ACC112 (cell line): Measurements from ENCODE around the gene MACF1.

Experiments used
- H2AFZ ChIP-seq: fragments of 200-600 bp; sonication (generic); one replicate; pipeline ENCODE4 v1.6.0; 2017; ENCODE audit warnings: antibody characterized with exemption, low read length; ENCODE audit not compliant: unreplicated experiment
- H3K27ac ChIP-seq: fragments of 200-600 bp; sonication (generic); 2 replicates; pipeline ENCODE4 v1.5.1; 2014; ENCODE audit warnings: low read depth, mild to moderate bottlenecking, antibody characterized with exemption, low read length, moderate library complexity
- H3K27me3 ChIP-seq: fragments of 200-600 bp; sonication (generic); 2 replicates; pipeline ENCODE4 v1.6.1; 2014; ENCODE audit warnings: mild to moderate bottlenecking, antibody characterized with exemption, low read length, moderate library complexity, mixed read lengths; ENCODE audit not compliant: insufficient read depth
- H3K36me3 ChIP-seq: fragments of 200-600 bp; sonication (generic); 2 replicates; pipeline ENCODE4 v1.6.1; 2016; ENCODE audit warnings: mild to moderate bottlenecking, antibody characterized with exemption, low read length, moderate library complexity, mixed read lengths; ENCODE audit not compliant: insufficient read depth
- H3K4me1 ChIP-seq: fragments of 200-600 bp; sonication (generic); one replicate; pipeline ENCODE4 v1.6.1; 2016; ENCODE audit warnings: low read length, mixed read lengths; ENCODE audit not compliant: insufficient read depth, unreplicated experiment, control insufficient read depth
- H3K4me3 ChIP-seq: fragments of 200-600 bp; sonication (generic); 2 replicates; pipeline ENCODE4 v1.5.1; 2014; ENCODE audit warnings: mild to moderate bottlenecking, low read depth, low read length
- H3K79me2 ChIP-seq: fragments of 200-600 bp; sonication (generic); one replicate; pipeline ENCODE4 v1.6.0; 2016; ENCODE audit warnings: low read length; ENCODE audit not compliant: control insufficient read depth, unreplicated experiment, insufficient read depth

MACF1 gene

DNA sequence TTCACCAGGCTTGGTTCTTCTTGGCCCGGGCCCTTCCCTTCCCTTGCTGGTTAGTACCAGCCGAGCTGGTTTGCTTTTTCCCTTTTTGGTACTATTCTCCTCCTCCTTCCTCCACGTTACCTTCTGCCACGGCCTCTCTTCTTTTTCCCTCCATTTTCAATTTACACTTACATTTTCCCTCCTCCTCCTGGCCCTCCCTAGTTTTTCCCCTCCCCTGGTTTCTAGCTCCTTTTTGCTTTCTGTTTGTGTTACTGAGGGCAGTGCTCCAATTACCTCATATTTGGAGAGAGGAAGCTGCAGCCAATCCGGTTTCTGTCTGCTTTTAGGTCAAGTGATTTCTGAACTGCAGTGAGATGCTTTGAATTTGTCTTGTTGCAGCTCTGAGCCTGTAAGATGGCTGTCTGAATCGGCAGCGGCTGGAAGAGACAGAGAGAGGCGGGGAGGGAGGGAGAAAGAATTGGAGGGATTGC is 63.7 kb downstream of the MACF1 start:
- Histone ChIP-seq H3K4me1 (peaks cover 46% of the 10 kb centered on the region), H3K36me3 (no peaks in the 10 kb centered on the region), H3K4me3 (peak overlapping the region; percentile 70), H3K27ac (peak overlapping the region; percentile 74), H3K79me2 (peaks cover 33% of the 10 kb centered on the region), H2AFZ (peak overlapping the region; percentile 16), H3K27me3 (no peaks in the 10 kb centered on the region)

DNA sequence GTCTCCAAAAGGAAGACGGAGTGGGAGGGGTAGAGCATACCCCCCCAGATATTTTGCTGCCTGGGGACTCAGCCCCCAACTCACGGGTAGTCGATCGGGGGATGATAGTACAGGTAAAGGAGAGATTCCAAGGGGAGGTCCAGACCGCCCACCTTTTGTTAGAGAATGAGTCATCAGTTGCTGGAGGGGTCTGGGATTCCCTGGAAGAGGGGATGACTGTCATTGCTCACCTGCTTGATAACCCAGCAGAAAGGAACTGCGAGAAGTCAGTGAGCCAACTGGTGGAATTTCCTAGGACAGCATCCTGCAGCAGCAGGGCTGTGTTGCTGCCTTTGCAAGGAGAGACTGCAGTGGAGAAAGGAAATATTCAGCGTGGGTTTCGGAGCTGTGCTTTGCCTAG is 64.4 kb downstream of the MACF1 start:
- Histone ChIP-seq H3K27ac (peak overlapping the region; percentile 74), H2AFZ (no peak overlapping the region), H3K79me2 (peaks cover 33% of the 10 kb centered on the region), H3K27me3 (no peaks in the 10 kb centered on the region), H3K4me3 (peak overlapping the region; percentile 70), H3K36me3 (no peaks in the 10 kb centered on the region), H3K4me1 (peaks cover 46% of the 10 kb centered on the region)

DNA sequence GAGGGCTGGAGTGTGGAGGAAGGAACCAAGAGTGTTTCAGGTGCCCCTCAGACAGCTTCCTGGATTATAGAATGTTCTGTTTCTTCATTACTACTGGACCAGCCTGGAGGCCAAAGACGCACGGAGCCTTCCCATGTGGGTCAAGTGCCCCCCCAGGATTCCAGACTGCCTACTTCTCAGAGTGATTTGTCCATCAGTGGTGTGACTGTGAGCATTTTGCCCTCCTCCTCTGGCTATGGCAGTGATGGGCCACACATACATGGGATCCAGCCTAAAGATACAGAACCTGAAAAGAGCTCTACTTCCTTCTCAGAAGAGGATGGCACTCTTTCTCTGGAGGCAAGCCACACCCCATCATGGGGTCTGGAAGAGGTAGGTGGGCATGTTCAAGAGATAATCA is 64.9 kb downstream of the MACF1 start:
- Histone ChIP-seq H3K36me3 (no peaks in the 10 kb centered on the region), H3K27ac (0 out of 2 replicates have a peak overlapping the region, but pooled peaks have one; percentile 0), H3K79me2 (peaks cover 33% of the 10 kb centered on the region), H3K27me3 (no peaks in the 10 kb centered on the region), H2AFZ (no peak overlapping the region), H3K4me3 (peak overlapping the region; percentile 70), H3K4me1 (peaks cover 46% of the 10 kb centered on the region)

DNA sequence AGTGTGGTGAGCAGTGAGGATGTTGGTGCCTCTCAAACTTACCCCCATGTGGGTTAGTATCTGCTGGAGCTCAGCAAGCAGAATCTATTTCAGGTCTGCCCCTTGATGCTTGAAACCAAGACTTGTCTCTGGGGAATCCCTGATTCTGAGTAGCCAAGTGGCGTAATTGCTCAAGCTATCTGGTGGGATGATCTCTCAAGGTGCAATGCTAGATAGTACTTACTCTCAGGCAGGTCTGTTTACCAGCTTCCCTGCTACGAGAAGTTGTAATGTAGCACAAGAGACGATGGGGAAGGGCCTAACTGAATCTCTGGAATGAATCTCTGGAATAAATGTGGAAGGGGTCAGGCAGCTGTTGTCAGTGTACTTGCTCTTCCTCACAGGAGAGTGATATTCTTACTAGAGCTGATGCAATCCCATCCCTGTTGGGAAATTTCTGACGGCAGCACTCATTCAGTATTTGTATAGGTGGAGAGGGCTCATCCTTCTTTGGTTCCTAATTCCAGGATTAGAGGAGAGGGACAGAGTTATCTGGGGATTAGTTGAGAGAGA is 65.4 kb downstream of the MACF1 start:
- Histone ChIP-seq H3K27me3 (no peaks in the 10 kb centered on the region), H3K4me3 (peak overlapping the region; percentile 70), H3K79me2 (peaks cover 33% of the 10 kb centered on the region), H2AFZ (no peak overlapping the region), H3K27ac (peak overlapping the region; percentile 0; the same call in 1 of the 2 replicates), H3K36me3 (no peaks in the 10 kb centered on the region), H3K4me1 (peaks cover 46% of the 10 kb centered on the region)

DNA sequence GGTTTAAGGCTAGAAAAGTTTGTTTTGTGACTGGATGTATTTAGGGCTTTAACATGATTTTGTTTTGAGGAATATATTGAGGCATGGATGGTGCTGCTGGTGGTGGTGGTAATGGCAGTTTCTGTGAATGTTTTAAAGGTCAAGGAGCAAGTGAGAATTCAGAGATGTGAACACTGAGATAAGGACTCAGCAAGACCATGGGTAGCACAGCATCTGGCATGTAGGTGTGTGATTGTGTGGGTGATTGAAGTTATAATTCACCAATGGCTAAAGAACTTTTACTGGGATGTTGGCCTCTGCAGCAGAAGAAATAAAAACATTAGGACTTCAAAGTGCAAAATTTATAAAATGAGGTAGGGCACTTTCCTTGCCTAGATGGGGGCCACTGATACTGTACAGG is 65.9 kb downstream of the MACF1 start:
- H2AFZ ChIP-seq = no peak overlapping the region

DNA sequence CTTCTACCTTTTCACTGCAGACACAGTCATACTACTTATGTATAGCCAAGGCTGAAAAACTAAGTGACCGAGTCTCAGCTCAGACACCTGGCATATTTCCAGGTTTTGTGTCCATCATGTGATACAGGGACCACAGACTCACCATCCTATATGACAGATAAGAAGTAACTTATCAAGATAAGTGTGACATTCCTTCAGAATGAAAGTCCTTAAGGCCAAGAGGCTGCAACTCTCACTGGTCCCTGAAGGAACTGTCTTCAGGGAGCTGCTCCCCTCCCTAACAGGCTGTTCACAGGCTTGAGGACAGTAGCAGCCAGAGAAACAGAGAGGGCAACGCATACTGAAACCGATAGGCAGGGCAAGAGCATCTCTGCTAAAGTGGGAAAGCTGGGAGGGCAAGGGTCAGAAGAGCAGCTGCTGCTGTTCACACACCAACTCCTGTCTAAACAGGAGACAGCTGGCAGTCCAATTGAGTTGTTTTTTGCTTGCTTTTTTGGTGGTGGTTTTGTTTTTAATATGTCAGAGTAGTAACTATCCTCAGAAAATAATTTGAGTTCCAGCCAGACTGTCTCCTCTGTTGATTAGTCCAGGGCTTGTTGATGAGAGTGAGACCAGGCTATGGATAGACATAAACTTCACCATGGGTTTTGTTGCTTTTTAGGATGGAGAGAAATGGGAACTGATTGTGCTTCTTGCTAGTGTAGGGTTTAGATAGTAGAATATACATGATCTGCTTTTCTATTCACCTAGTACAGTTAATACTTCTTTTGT is 67.7 kb downstream of the MACF1 start:
- no peaks in the 10 kb centered on the region for H3K36me3 ChIP-seq
- no peak overlapping the region for H3K27ac ChIP-seq
- H3K4me3 ChIP-seq = no peak overlapping the region
- no peaks in the 10 kb centered on the region for H3K27me3 ChIP-seq
- peaks cover 32% of the 10 kb centered on the region for H3K79me2 ChIP-seq
- H2AFZ ChIP-seq = no peak overlapping the region
- peaks cover 42% of the 10 kb centered on the region for H3K4me1 ChIP-seq

More for the DNA sequence above, 65.9 kb downstream of the MACF1 start:
- Histone ChIP-seq H3K36me3 (no peaks in the 10 kb centered on the region), H3K4me1 (peaks cover 46% of the 10 kb centered on the region), H3K27ac (peak overlapping the region; percentile 0; the same call in 1 of the 2 replicates), H3K27me3 (no peaks in the 10 kb centered on the region), H3K4me3 (peak overlapping the region; percentile 70), H3K79me2 (peaks cover 34% of the 10 kb centered on the region)

DNA sequence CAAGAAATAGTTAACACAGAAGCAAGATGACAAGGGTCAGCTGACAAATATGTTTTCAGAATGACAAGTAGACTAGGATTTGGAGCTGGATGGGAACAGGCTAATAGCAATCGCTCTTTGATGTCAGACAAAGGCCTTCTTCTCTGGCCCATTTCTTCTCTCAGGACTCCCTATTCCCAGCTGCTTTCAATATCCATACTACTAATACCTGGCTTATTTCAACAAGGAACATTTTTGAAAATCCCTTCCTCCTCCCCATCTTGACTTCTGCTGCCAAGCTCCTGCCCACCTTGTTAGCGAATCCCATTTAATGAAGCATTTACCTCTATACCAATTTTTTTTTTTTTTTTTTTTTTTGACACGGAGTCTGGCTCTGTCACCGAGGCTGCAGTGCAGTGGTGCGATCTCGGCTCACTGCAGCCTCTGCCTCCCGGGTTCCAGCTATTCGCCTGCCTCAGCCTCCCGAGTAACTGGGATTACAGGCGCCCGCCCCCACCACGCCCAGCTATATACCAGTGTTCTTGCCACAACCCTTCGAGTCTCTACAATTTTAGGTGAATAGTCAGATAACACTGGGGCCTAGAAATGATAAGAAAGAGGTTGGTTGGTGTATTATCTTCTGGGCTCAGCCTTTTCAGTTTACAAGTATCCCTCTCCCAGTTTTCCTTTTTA is 68.4 kb downstream of the MACF1 start:
- Histone ChIP-seq H3K79me2 (peaks cover 32% of the 10 kb centered on the region), H3K4me1 (peaks cover 35% of the 10 kb centered on the region), H3K36me3 (no peaks in the 10 kb centered on the region), H3K27me3 (no peaks in the 10 kb centered on the region), H3K27ac (no peak overlapping the region), H3K4me3 (no peak overlapping the region), H2AFZ (no peak overlapping the region)

DNA sequence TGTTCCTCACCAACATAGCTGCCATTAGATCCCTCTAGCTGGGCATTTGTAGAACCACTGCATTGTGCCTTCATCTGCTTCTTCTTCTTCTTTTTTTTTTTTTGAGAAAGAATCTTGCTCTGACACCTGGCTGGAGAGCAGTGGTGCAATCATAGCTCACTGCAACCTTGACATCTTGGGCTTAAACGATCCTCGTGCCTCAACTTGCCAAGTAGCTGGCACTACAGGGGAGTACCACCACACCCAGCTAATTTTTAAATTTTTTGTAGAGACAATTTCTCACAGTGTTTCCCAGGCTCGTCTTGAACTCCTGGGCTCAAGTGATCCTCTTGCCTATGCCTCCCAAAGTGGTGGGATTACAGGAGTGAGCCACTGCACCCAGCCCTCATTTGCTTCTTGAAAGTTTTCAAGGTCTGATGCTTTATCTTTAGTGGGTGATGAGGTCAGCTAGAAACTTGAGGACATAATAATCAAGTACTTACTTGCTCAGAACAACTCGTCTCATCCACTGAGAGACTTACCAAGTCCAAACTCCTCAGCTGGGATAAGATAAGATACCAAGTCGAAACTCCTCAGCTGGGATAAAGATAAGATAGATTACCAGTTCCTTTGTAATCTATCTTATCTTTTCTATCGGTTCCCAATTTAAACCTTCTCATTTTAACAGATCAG is 71.5 kb downstream of the MACF1 start:
- Histone ChIP-seq H3K4me3 (no peak overlapping the region), H2AFZ (no peak overlapping the region), H3K79me2 (peaks cover 25% of the 10 kb centered on the region), H3K27me3 (no peaks in the 10 kb centered on the region), H3K36me3 (no peaks in the 10 kb centered on the region), H3K4me1 (peaks cover 11% of the 10 kb centered on the region), H3K27ac (no peak overlapping the region)

DNA sequence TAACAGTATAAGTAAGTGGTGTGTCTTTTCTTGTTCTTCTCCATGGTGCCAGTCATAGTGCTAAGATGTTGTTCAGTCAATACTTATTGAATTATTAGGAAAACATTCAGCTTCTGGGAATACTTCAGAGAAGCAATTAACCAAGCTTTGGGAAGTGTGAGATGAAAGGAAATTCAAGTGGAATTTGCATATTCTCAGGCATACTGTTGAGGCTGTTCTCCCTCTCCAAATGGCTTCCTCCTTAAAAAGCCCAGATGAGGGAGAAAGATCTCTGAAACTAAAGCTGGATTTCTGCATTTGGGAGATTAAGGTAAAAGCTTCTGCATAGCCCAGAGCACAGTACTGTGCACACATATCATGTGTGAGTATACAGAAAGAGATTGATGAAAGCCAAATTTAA is 73.4 kb downstream of the MACF1 start:
- Histone ChIP-seq H3K79me2 (peaks cover 8% of the 10 kb centered on the region), H2AFZ (no peak overlapping the region), H3K4me3 (no peak overlapping the region), H3K27ac (no peak overlapping the region), H3K36me3 (peaks cover 2% of the 10 kb centered on the region; the same call in 1 of the 2 replicates), H3K27me3 (no peaks in the 10 kb centered on the region), H3K4me1 (peaks cover 5% of the 10 kb centered on the region)

DNA sequence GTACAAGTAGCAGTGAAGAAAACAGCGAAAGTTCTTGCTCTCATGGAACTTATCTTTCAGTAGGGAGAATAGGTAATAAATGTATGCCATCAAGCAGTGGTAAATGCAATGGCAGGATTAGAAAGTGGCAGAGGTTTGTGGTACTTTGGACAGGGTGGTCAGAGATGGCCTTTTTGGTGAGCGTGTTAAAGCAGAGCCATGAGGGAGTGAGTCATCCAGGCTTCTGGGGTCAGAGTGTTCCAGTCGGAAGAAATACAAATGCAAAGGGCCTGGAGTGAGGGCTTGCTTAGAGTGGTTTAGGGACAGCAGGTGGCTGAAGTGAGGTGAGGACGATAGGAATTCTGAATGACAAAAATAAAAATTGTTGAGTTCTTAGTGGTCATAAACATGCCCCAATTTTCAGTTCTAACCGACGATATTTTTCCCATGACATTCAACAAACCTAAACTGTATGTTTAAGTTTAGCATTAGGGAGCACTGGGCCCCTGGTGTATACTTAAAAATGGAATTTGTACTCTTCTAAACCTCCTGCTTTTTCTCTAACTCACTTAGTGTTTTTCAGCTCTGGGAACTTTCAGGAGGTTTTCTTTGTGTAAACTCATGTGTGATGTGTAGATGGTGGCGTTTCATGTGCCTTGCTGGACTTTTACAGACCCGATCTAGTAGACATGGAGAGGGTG is 78.2 kb downstream of the MACF1 start:
- H3K27me3 ChIP-seq = no peaks in the 10 kb centered on the region
- H3K79me2 ChIP-seq = peaks cover 2% of the 10 kb centered on the region
- no peak overlapping the region for H3K4me3 ChIP-seq
- peaks cover 5% of the 10 kb centered on the region for H3K4me1 ChIP-seq
- no peak overlapping the region for H3K27ac ChIP-seq
- H2AFZ ChIP-seq = no peak overlapping the region
- peaks cover 28% of the 10 kb centered on the region for H3K36me3 ChIP-seq
